ENCODE data around the gene SERPINH1.

SERPINH1 gene

DNA sequence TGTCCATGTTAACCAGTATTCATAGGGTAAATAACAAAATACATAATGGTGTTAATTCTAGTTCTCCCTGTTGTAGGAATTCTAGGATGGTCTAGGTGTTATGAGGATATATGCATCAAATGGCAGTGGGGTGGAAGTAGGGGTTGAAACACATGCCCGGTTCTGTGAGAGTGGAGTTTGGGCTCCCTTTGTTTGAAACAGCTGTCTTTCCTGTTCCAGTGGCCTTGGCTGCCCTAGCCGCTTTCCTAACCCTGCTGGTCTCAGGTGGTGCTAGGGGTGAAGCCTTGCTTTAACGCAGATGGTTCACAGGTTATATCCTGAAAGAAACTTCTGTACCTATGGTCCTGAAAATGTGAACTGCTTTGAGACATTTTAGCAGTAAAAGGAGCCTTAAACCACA, 38.3 kb downstream of the SERPINH1 start:
- no peak overlapping the region for H3K27ac ChIP-seq (ENCODE audit: low read depth, low read length, severe bottlenecking)
- no peak overlapping the region for H3K4me3 ChIP-seq (ENCODE audit: extremely low read depth, insufficient read depth, low read length, poor library complexity, severe bottlenecking)
- 92 to 97% methylated on average over 3 of the region's 3 CpGs for WGBS, 2 experiments (ENCODE audit: insufficient coverage in 2 of 2)
- H3K4me1 ChIP-seq (ENCODE audit: control insufficient read depth, insufficient read depth, low read length, poor library complexity, severe bottlenecking), result peaks cover 14% of the 10 kb centered on the region
- H3K36me3 ChIP-seq (ENCODE audit: control insufficient read depth, insufficient read depth, low read length), result no peaks in the 10 kb centered on the region
- H3K9me3 ChIP-seq (ENCODE audit: control insufficient read depth, low read length), result no peaks in the 10 kb centered on the region

DNA sequence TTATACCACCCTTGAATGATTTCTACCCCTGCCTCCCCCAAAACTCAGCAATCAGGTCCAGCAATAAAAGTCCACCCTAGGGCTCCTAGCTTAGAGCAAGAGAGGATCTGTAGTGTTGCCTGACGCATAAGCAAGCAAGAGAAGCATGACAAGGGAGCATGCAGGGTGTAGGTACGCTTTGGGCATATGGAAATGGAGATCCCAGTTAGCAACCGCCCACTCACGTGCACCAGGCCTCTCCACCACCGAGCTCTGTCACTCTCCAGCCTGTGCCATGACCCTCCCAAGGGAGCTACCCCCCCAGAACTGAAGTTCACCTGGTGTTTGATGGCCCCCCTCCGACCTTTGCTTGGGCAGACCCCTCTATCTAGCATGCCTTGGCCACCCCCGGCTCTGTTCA, 39.4 kb downstream of the SERPINH1 start:
- H3K4me1 ChIP-seq (ENCODE audit: control insufficient read depth, insufficient read depth, low read length, poor library complexity, severe bottlenecking), result peaks cover 14% of the 10 kb centered on the region
- no peak overlapping the region for H3K4me3 ChIP-seq (ENCODE audit: extremely low read depth, insufficient read depth, low read length, poor library complexity, severe bottlenecking)
- H3K36me3 ChIP-seq (ENCODE audit: control insufficient read depth, insufficient read depth, low read length), result no peaks in the 10 kb centered on the region
- no peaks in the 10 kb centered on the region for H3K9me3 ChIP-seq (ENCODE audit: control insufficient read depth, low read length)
- H3K27ac ChIP-seq (ENCODE audit: low read depth, low read length, severe bottlenecking), result no peak overlapping the region
- WGBS, 2 experiments (ENCODE audit: insufficient coverage in 2 of 2), result 96 to 98% methylated on average over 5 to 7 of the region's 7 CpGs

DNA sequence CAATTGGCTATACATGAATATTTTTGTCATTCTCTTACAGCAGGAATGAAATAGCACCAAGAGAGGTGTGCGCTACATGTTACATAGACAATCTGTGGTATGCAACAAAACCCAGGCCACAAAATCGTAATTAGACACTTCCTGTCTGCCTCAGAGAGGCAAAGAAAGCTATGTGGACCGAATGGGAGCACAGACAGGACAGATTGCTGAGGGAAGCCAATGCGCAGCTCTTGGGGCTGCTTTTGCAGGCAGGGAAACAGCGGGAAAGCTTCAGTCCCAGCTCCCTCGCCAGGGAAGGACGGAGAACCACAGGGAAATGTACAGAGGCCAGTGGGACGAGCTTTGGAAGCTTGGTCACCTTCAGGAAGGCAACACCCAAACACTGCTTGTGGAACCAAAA, 40.9 kb downstream of the SERPINH1 start:
- 78 to 83% methylated on average over 8 of the region's 8 CpGs for WGBS, 2 experiments (ENCODE audit: insufficient coverage in 2 of 2)

DNA sequence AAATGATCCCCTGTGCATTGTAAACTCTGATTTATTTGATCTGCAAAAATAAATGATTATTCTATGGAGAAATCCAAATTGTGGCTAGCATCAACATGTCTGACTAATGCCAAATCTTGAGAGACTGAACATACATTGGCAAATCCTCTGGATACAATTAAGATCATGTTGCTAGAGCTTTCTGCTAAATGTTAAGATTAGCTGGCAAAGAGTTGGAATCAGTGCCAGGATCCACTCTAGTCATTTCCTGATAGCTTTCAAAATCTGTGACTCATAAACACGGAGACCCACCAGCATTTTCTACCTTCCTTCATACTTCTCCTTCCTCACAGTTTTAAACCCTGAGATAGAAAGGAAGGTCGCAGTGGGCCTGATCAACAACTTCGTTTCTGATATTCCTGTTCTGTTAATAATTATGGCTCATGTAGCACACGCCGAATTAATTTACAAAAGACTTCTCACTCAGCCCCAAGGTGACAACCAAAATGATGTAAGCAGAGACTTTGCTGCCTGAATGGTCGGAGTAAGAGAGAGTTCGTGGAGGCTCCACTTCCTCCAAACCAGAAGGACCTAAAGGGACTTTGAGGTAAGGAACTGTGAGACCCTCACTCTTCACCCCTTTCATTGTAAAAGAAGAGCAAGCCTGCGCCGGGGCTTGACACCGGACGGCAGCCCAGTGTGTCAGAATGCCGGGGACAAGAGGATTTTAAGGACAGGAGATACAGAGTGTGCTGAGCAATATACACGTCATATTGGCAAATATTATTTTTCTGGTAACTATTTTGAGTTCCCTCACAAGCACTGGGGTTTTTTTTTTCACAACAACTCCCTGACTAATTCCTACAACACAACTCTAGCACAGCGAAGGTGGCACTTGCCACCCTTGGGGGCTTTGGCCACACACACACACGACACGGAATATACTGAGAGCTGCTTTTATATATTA, 42.0 kb downstream of the SERPINH1 start:
- H3K4me1 ChIP-seq (ENCODE audit: control insufficient read depth, insufficient read depth, low read length, poor library complexity, severe bottlenecking), result peaks cover 14% of the 10 kb centered on the region
- no peaks in the 10 kb centered on the region for H3K36me3 ChIP-seq (ENCODE audit: control insufficient read depth, insufficient read depth, low read length)
- no peak overlapping the region for H3K4me3 ChIP-seq (ENCODE audit: extremely low read depth, insufficient read depth, low read length, poor library complexity, severe bottlenecking)
- 94 to 96% methylated on average over 5 to 8 of the region's 16 CpGs for WGBS, 2 experiments (ENCODE audit: insufficient coverage in 2 of 2)
- H3K9me3 ChIP-seq (ENCODE audit: control insufficient read depth, low read length), result no peaks in the 10 kb centered on the region
- no peak overlapping the region for H3K27ac ChIP-seq (ENCODE audit: low read depth, low read length, severe bottlenecking)

More for the DNA sequence above, 40.9 kb downstream of the SERPINH1 start:
- H3K4me3 ChIP-seq (ENCODE audit: extremely low read depth, insufficient read depth, low read length, poor library complexity, severe bottlenecking), result no peak overlapping the region
- H3K4me1 ChIP-seq (ENCODE audit: control insufficient read depth, insufficient read depth, low read length, poor library complexity, severe bottlenecking), result peaks cover 14% of the 10 kb centered on the region
- no peak overlapping the region for H3K27ac ChIP-seq (ENCODE audit: low read depth, low read length, severe bottlenecking)
- H3K36me3 ChIP-seq (ENCODE audit: control insufficient read depth, insufficient read depth, low read length), result no peaks in the 10 kb centered on the region
- no peaks in the 10 kb centered on the region for H3K9me3 ChIP-seq (ENCODE audit: control insufficient read depth, low read length)

DNA sequence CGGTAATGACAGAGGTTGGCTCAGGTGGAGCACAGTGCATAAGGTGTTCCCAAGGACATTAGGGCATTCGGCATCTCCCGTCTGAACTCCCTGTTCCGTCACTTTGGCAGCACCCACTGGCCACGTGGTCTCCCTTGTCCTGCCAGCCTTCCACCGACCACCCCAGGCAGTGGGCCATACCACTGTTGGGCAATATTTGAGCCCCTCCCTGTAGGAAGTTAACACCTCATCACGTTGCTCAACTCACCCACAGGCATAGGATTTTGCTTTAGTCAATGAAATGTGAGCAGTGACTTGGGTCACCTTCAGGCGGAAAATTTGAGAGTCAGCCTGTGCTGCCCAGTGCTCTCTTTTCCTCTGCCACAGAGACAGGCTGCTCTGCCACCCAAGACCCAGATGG, 44.0 kb downstream of the SERPINH1 start:
- WGBS, 2 experiments (ENCODE audit: insufficient coverage in 2 of 2), result 89 to 93% methylated on average over 7 to 8 of the region's 8 CpGs
- Histone ChIP-seq H3K27ac (ENCODE audit: low read depth, low read length, severe bottlenecking) (no peak overlapping the region), H3K36me3 (ENCODE audit: control insufficient read depth, insufficient read depth, low read length) (no peaks in the 10 kb centered on the region), H3K4me1 (ENCODE audit: control insufficient read depth, insufficient read depth, low read length, poor library complexity, severe bottlenecking) (peaks cover 14% of the 10 kb centered on the region), H3K4me3 (ENCODE audit: extremely low read depth, insufficient read depth, low read length, poor library complexity, severe bottlenecking) (no peak overlapping the region), H3K9me3 (ENCODE audit: control insufficient read depth, low read length) (no peaks in the 10 kb centered on the region)

DNA sequence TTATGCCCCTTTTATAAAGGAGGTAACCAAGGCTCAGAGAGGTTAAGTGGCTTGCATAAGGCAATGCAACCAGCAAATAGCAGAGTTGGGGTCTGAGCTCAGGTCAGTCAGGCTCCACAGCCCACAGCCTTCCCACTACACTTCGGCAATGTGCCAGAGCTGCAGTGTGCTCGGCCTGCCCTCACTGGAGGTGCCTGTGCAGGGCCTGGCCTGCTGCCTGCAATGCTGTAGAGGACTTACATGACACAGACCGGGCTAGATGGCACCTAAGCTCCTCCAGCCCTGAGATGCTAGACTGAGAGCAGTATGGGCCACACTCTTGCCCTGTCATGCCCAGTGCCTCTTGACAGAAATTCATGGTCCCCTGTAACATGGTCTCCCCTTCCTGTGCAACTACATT, 49.8 kb downstream of the SERPINH1 start:
- H3K4me1 ChIP-seq (ENCODE audit: control insufficient read depth, insufficient read depth, low read length, poor library complexity, severe bottlenecking), result no peaks in the 10 kb centered on the region
- 88 to 94% methylated on average over 3 of the region's 3 CpGs for WGBS, 2 experiments (ENCODE audit: insufficient coverage in 2 of 2)
- H3K27ac ChIP-seq (ENCODE audit: low read depth, low read length, severe bottlenecking), result no peak overlapping the region
- no peaks in the 10 kb centered on the region for H3K9me3 ChIP-seq (ENCODE audit: control insufficient read depth, low read length)
- H3K4me3 ChIP-seq (ENCODE audit: extremely low read depth, insufficient read depth, low read length, poor library complexity, severe bottlenecking), result no peak overlapping the region
- H3K36me3 ChIP-seq (ENCODE audit: control insufficient read depth, insufficient read depth, low read length), result no peaks in the 10 kb centered on the region

DNA sequence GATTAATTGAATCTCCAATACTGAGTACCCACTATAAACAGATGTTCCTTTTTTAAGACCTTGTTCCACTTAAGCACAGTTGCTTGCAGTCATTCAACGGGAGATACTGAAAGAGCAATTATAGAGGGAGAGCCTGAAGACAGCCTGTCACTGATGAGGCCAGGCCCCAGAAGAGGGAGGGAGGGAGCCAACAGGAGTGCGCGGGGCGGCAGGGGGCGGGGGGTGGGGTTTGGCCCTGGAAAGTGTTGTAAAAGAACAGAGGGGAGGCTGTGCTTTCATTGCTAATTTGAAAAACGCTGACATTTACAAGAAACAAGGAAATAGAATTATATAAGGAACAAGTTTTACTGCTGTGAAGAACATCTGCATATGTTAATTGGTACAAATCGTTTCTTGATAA, 53.7 kb downstream of the SERPINH1 start:
- Histone ChIP-seq H3K4me3 (ENCODE audit: extremely low read depth, insufficient read depth, low read length, poor library complexity, severe bottlenecking) (no peak overlapping the region), H3K4me1 (ENCODE audit: control insufficient read depth, insufficient read depth, low read length, poor library complexity, severe bottlenecking) (no peaks in the 10 kb centered on the region), H3K9me3 (ENCODE audit: control insufficient read depth, low read length) (no peaks in the 10 kb centered on the region), H3K27ac (ENCODE audit: low read depth, low read length, severe bottlenecking) (no peak overlapping the region), H3K36me3 (ENCODE audit: control insufficient read depth, insufficient read depth, low read length) (no peaks in the 10 kb centered on the region)
- WGBS, 2 experiments (ENCODE audit: insufficient coverage in 2 of 2), result 47 to 79% methylated on average over 3 to 6 of the region's 7 CpGs

DNA sequence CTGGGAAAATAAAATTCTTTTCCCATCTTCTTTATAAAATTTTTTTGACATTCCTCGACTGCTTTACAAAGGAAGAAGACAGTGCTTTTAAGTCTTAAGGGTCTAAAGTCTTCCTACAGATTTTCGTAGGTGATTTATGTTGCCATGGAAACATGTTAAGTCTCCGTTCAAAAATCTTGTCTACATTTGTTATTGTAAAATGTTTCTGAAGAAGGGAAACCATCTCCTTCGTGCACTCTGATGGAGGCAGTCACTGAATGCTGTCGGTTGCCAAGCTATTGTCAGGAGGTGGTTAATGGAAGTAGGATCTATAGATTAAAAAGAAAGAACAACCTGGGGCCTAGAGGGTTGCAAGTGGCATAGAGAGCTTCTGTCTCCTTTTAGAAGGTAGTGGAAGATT, 54.2 kb downstream of the SERPINH1 start:
- no peaks in the 10 kb centered on the region for H3K36me3 ChIP-seq (ENCODE audit: control insufficient read depth, insufficient read depth, low read length)
- no peak overlapping the region for H3K27ac ChIP-seq (ENCODE audit: low read depth, low read length, severe bottlenecking)
- no peaks in the 10 kb centered on the region for H3K4me1 ChIP-seq (ENCODE audit: control insufficient read depth, insufficient read depth, low read length, poor library complexity, severe bottlenecking)
- 74 to 77% methylated on average over 4 of the region's 5 CpGs for WGBS, 2 experiments (ENCODE audit: insufficient coverage in 2 of 2)
- H3K9me3 ChIP-seq (ENCODE audit: control insufficient read depth, low read length), result no peaks in the 10 kb centered on the region
- H3K4me3 ChIP-seq (ENCODE audit: extremely low read depth, insufficient read depth, low read length, poor library complexity, severe bottlenecking), result no peak overlapping the region
